ENCODE data around the gene PPP2R2D.
"Not testable (repeated sequence)": the region's sequence is repeated elsewhere in the genome, so short reads cannot be mapped to it uniquely, and the experiment has no call there.

The PPP2R2D gene

DNA sequence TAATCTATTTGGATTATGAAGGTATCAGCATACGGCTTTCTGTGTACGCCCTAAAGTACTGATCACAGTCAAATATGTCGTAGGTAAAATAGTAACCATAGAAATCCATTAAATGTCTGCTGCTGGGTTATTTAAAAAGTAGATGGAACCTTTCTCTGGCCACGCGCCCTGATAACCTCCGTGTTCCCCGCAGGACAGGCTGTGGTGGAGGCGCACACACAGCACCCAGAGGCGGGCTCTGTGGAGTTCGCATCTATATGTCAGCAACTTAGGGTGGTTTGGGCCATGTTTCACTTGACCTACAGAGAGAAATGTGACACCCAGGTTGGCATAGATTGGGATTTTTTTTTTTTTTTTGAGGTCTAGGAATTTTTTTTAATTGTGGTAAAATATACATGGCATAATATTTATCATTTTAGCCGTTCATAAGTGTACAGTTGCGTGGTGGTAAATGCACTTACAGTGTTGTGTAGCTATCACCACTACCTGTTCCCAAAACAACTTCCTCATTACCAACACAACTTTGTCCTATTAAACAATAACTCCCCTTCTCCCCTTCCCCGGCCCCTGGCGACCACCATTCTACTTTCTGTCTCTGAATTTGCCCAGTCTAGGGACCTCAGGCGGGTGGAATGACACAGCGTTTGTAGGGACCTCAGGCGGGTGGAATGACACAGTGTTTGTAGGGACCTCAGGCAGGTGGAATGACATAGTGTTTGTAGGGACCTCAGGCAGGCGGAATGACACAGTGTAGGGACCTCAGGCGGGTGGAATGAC lies 15.4 kb downstream of the PPP2R2D start:
- TF ChIP-seq, protein P1, sequence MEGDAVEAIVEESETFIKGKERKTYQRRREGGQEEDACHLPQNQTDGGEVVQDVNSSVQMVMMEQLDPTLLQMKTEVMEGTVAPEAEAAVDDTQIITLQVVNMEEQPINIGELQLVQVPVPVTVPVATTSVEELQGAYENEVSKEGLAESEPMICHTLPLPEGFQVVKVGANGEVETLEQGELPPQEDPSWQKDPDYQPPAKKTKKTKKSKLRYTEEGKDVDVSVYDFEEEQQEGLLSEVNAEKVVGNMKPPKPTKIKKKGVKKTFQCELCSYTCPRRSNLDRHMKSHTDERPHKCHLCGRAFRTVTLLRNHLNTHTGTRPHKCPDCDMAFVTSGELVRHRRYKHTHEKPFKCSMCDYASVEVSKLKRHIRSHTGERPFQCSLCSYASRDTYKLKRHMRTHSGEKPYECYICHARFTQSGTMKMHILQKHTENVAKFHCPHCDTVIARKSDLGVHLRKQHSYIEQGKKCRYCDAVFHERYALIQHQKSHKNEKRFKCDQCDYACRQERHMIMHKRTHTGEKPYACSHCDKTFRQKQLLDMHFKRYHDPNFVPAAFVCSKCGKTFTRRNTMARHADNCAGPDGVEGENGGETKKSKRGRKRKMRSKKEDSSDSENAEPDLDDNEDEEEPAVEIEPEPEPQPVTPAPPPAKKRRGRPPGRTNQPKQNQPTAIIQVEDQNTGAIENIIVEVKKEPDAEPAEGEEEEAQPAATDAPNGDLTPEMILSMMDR (IDR thresholded peaks at IDR 0.05; ENCODE audit: low read depth, low read length, missing control alignments) = no peak
- Histone ChIP-seq H3K27ac (no peak overlapping the region), H3K36me3 (replicated peaks) (no peaks in the 10 kb centered on the region), H3K27me3 (replicated peaks) (no peaks in the 10 kb centered on the region), H3K4me3 (ENCODE audit: low read depth, low read length) (no peak overlapping the region)
- in situ Hi-C loops (cut with HindIII; ENCODE audit: low pct_ligation_motif_present, low sequenced_read_pairs) = no loop called here
- DNase-seq = no peak

DNA sequence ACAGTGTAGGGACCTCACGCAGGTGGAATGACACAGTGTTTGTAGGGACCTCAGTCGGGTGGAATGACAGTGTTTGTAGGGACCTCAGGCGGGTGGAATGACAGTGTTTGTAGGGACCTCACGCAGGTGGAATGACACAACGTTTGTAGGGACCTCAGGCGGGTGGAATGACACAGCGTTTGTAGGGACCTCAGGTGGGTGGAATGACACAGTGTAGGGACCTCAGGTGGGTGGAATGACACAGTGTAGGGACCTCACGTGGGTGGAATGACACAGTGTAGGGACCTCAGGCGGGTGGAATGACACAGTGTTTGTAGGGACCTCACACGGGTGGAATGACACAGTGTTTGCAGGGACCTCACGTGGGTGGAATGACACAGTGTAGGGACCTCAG lies 16.0 kb downstream of the PPP2R2D start:
- in situ Hi-C loops (cut with HindIII; ENCODE audit: low pct_ligation_motif_present, low sequenced_read_pairs); H3K4me3 ChIP-seq (ENCODE audit: low read depth, low read length); H3K36me3 ChIP-seq (replicated peaks); DNase-seq; H3K27ac ChIP-seq; H3K27me3 ChIP-seq (replicated peaks): not testable (repeated sequence)

GRCh38 chr10:131917496-131917895 lies 16.7 kb downstream of the PPP2R2D start:
- H3K4me3 ChIP-seq (ENCODE audit: low read depth, low read length); H3K36me3 ChIP-seq (replicated peaks); H3K27ac ChIP-seq; in situ Hi-C loops (cut with HindIII; ENCODE audit: low pct_ligation_motif_present, low sequenced_read_pairs); DNase-seq; H3K27me3 ChIP-seq (replicated peaks): not testable (repeated sequence)

DNA sequence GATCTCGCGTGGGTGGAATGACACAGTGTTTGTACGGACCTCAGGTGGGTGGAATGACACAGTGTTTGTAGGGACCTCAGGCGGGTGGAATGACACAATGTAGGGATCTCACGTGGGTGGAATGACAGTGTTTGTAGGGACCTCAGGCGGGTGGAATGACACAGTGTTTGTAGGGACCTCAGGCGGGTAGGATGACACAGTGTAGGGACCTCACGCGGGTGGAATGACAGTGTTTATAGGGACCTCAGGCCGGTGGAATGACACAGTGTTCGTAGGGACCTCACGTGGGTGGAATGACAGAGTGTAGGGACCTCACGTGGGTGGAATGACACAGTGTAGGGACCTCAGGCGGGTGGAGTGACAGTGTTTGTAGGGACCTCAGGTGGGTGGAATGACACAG lies 18.7 kb downstream of the PPP2R2D start:
- DNase-seq = not testable (repeated sequence)

DNA sequence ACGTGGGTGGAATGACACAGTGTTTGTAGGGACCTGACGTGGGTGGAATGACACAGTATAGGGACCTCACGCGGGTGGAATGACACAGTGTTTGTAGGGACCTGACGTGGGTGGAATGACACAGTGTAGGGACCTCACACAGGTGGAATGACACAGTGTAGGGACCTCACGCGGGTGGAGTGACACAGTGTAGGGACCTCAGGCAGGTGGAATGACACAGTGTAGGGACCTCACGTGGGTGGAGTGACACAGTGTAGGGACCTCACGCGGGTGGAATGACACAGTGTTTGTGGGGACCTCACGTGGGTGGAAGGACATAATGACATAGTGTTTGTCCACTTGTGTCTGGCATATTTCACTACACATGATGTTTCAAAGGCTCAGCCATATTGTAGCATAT lies 19.3 kb downstream of the PPP2R2D start:
- TF ChIP-seq, protein P1 (IDR thresholded peaks at IDR 0.05; ENCODE audit: low read depth, low read length, missing control alignments) = no peak
- Histone ChIP-seq H3K27ac (no peak overlapping the region), H3K27me3 (replicated peaks) (no peaks in the 10 kb centered on the region), H3K36me3 (replicated peaks) (no peaks in the 10 kb centered on the region), H3K4me3 (ENCODE audit: low read depth, low read length) (no peak overlapping the region)
- no peak for DNase-seq
- in situ Hi-C loops (cut with HindIII; ENCODE audit: low pct_ligation_motif_present, low sequenced_read_pairs) = no loop called here

More for the DNA sequence above, 18.7 kb downstream of the PPP2R2D start:
- in situ Hi-C loops (cut with HindIII; ENCODE audit: low pct_ligation_motif_present, low sequenced_read_pairs); H3K27ac ChIP-seq; H3K27me3 ChIP-seq (replicated peaks); H3K36me3 ChIP-seq (replicated peaks); H3K4me3 ChIP-seq (ENCODE audit: low read depth, low read length): not testable (repeated sequence)

- in situ Hi-C loops (cut with HindIII; ENCODE audit: low pct_ligation_motif_present, low sequenced_read_pairs) = no loop called here
- H3K36me3 ChIP-seq (replicated peaks) = no peaks in the 10 kb centered on the region
- TF ChIP-seq, protein P1 (IDR thresholded peaks at IDR 0.05; ENCODE audit: low read depth, low read length, missing control alignments) = no peak
Observed at GRCh38 chr10:131920693-131921092, 19.9 kb downstream of the PPP2R2D start.

DNA sequence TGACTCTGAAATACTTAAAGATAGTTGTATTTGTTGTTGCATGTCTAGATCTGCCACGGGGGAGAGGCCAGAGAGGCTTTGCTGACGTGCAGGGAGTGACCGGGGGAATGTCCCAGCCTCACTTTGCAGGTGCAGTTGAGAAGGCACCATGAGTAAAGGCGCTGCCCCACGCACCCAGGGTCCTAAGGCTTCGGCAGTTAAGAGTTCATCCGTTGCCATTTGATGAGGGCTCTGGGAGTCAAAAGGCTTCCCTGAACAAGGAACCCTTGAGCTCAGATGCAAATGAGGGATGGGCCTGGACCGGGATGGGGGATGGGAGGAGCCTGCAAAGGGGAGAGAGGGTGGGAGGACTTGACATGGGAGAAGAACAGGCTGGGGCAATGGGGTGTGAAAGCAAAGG lies 20.4 kb downstream of the PPP2R2D start:
- H3K27ac ChIP-seq = no peak overlapping the region
- in situ Hi-C loops (cut with HindIII; ENCODE audit: low pct_ligation_motif_present, low sequenced_read_pairs) = no loop called here
- no peak for DNase-seq
- no peaks in the 10 kb centered on the region for H3K36me3 ChIP-seq (replicated peaks)
- TF ChIP-seq, protein P1 (IDR thresholded peaks at IDR 0.05; ENCODE audit: low read depth, low read length, missing control alignments) = no peak
- no peak overlapping the region for H3K4me3 ChIP-seq (ENCODE audit: low read depth, low read length)
- no peaks in the 10 kb centered on the region for H3K27me3 ChIP-seq (replicated peaks)

More at GRCh38 chr10:131920693-131921092, 19.9 kb downstream of the PPP2R2D start:
- Histone ChIP-seq H3K4me3 (ENCODE audit: low read depth, low read length) (no peak overlapping the region), H3K27me3 (replicated peaks) (no peaks in the 10 kb centered on the region), H3K27ac (no peak overlapping the region)
- no peak for DNase-seq

Measured in brain microvascular endothelial cell (primary cell).